Measurements from ENCODE around the gene TMEM270.
A peak's percentile ranks its signal among the peaks of the same experiment; 100 is the strongest.
"Not testable (repeated sequence)": the region's sequence is repeated elsewhere in the genome, so short reads cannot be mapped to it uniquely, and the experiment has no call there.

TMEM270 gene

GRCh38 chr7:73840715-73841379 lies 20.1 kb upstream of the TMEM270 start:
- no peak overlapping the region for H3K4me3 ChIP-seq (ENCODE audit: low read depth, low read length)
- no peak for DNase-seq (ENCODE audit: low read depth)
- no peak for TF ChIP-seq CTCF (IDR thresholded peaks at IDR 0.05; ENCODE audit: control insufficient read depth, extremely low read depth, insufficient read depth)

- no peak for DNase-seq (ENCODE audit: low read depth)
- peak overlapping the region; percentile 88 for H3K4me3 ChIP-seq (ENCODE audit: low read depth, low read length)
These were observed 19.3 kb upstream of the TMEM270 start for GRCh38 chr7:73841689-73842066.

GRCh38 chr7:73842067-73842976 lies 18.6 kb upstream of the TMEM270 start, which contains the start of gene METTL27:
TSS of gene METTL27 (minus strand) at chr7:73842516. CDS start at chr7:73842140, 376 bp downstream.
- TF ChIP-seq CTCF (IDR thresholded peaks at IDR 0.05; ENCODE audit: control insufficient read depth, extremely low read depth, insufficient read depth), result no peak
- DNase-seq (ENCODE audit: low read depth), result peak; percentile 76
- H3K4me3 ChIP-seq (ENCODE audit: low read depth, low read length), result peak within 1 kb of the TSS; percentile 88

More at GRCh38 chr7:73841689-73842066, 19.3 kb upstream of the TMEM270 start:
- no peak for TF ChIP-seq CTCF (IDR thresholded peaks at IDR 0.05; ENCODE audit: control insufficient read depth, extremely low read depth, insufficient read depth)

DNA sequence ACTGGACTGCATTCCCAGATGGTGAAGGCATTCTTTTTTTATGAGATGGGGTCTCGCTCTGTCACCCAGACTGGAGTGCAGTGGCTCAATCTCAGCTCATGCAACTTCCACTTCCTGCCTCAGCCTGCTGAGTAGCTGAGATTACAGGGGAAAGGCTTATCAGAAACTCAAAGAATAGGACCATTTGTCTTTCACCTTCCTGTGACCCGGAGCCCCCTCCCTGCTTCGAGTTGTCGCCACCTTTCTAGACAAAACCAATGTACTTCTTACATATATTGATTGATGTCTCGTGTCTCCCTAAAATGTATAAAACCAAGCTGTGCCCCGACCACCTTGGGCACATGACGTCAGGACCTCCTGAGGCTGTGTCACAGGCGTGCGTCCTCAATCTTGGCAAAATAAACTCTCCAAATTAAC lies 16.8 kb upstream of the TMEM270 start:
- no peak for TF ChIP-seq CTCF (IDR thresholded peaks at IDR 0.05; ENCODE audit: control insufficient read depth, extremely low read depth, insufficient read depth)
- no peak for DNase-seq (ENCODE audit: low read depth)
- no peak overlapping the region for H3K4me3 ChIP-seq (ENCODE audit: low read depth, low read length)

DNA sequence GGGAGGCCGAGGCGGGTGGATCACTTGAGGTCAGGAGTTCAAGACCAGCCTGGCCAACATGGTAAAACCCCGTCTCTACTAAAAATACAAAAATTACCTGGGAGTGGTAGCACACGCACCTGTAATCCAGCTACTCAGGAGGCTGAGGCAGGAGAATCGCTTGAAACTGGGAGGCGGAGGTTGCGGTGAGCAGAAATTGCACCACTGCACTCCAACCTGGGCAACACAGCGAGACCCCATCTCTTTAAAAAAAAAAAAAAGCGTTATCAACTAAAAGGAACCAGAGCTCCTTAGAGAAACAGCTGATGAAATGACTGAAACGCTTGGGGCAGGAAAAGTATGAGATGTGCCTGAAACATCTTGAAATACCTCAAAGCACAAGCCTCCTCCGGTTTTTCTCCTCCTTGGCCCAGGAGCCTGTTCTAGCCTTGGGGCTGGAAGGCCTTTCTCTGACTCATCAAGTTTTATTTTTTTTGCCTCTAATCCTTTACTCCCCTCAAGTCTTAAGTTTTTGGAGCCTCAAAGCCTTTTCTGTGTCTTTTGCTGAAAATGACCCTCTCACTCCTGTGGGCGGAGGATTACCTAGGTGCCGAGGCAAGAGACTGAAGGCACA lies 16.0 kb upstream of the TMEM270 start:
- no peak overlapping the region for H3K4me3 ChIP-seq (ENCODE audit: low read depth, low read length)
- no peak for TF ChIP-seq CTCF (IDR thresholded peaks at IDR 0.05; ENCODE audit: control insufficient read depth, extremely low read depth, insufficient read depth)

DNA sequence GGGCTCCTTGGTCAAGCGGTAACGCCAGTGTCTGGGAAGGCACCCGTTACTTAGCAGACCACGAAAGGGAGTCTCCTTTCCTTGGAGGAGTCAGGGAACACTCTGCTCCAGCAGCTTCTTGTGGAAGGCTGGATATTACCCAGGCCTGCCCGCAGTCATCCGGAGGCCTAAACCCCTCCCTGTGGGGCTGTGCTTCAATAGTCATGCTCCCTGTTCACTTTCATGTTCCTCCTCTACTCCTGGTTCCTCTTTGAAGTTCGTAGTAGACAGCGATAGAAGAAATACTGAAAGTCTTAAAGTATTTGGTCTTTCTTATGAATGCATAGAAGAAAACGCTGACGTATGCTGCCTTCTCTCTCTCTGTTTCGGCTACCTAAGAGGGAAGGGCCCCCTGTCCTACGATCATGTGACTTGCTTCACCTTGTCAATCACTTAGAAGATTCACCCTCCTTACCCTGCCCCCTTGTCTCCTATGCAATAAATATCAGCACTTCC lies 15.2 kb upstream of the TMEM270 start:
- DNase-seq (ENCODE audit: low read depth), result not testable (repeated sequence)

More for the DNA sequence above, 16.0 kb upstream of the TMEM270 start:
- no peak for DNase-seq (ENCODE audit: low read depth)

More for the DNA sequence above, 15.2 kb upstream of the TMEM270 start:
- not testable (repeated sequence) for H3K4me3 ChIP-seq (ENCODE audit: low read depth, low read length)

Data from LNCaP clone FGC (cell line).